HepG2 (cell line): ENCODE data around the gene CD248. TPM values are rescaled to one million over a fixed set of nuclear protein-coding genes. Genes with fewer than 3 reads are reported as not detected.
A peak's percentile ranks its signal among the peaks of the same experiment; 100 is the strongest.

Experiments used
- BCLAF1 ChIP-seq: fragments of 450-650 bp; IDR thresholded peaks from 2 replicates; pipeline ENCODE4 v1.6.1; 2017; ENCODE audit warnings: mild to moderate bottlenecking
- CBX2 ChIP-seq, 2 experiments: fragments of 200-600 bp in 1 of 2; sonication (generic); formaldehyde crosslinking in 1 of 2; IDR thresholded peaks; 2 replicates each; pipeline versions ENCODE4 v1.7.0 to v1.8.1; 2018 to 2022; ENCODE audit warnings: low read depth in 2 of 2, low read length in 1 of 2, mild to moderate bottlenecking in 1 of 2, missing genetic modification reagents in 1 of 2
- CSRNP1 ChIP-seq: sonication (generic); formaldehyde crosslinking; IDR thresholded peaks from 2 replicates; pipeline ENCODE4 v1.8.1; 2023; ENCODE audit warnings: mild to moderate bottlenecking, missing genetic modification reagents
- EP300 ChIP-seq, 3 experiments: sonication (generic) in 1 of 3; formaldehyde crosslinking in 1 of 3; IDR thresholded peaks; 2 replicates each; pipeline versions ENCODE4 v1.5.1 to v1.6.1; 2011 to 2020; ENCODE audit warnings: low read depth in 2 of 3, low read length in 2 of 3, borderline replicate concordance in 1 of 3, improper control_type of control experiment in 1 of 3, mild to moderate bottlenecking in 1 of 3, missing genetic modification reagents in 1 of 3, moderate library complexity in 1 of 3
- FOSL1 ChIP-seq: sonication (generic); formaldehyde crosslinking; IDR thresholded peaks from 2 replicates; pipeline ENCODE4 v1.9.0; 2021; ENCODE audit warnings: missing genetic modification reagents, borderline replicate concordance
- MATR3 ChIP-seq: sonication (generic); formaldehyde crosslinking; IDR thresholded peaks from 2 replicates; pipeline ENCODE4 v1.4.0; 2020; ENCODE audit warnings: missing genetic modification reagents
- NFKB2 ChIP-seq: sonication (generic); formaldehyde crosslinking; IDR thresholded peaks from 2 replicates; pipeline ENCODE4 v1.4.0; 2020; ENCODE audit warnings: missing genetic modification reagents, borderline replicate concordance
- PAWR ChIP-seq: sonication (generic); formaldehyde crosslinking; IDR thresholded peaks from 2 replicates; pipeline ENCODE4 v1.4.0; 2020; ENCODE audit warnings: missing genetic modification reagents, mild to moderate bottlenecking, borderline replicate concordance
- XRCC5 ChIP-seq: fragments of 200-400 bp; formaldehyde crosslinking; optimal IDR thresholded peaks from 2 replicates; pipeline ENCODE3; 2017; ENCODE audit warnings: mild to moderate bottlenecking, low read length
- ZBTB20 ChIP-seq: sonication (generic); formaldehyde crosslinking; IDR thresholded peaks from 2 replicates; pipeline ENCODE4 v1.8.1; 2023; ENCODE audit warnings: missing genetic modification reagents, low read depth, mild to moderate bottlenecking, borderline replicate concordance
- ZBTB37 ChIP-seq: sonication (generic); formaldehyde crosslinking; IDR thresholded peaks from 2 replicates; pipeline ENCODE4 v1.4.0; 2020; ENCODE audit warnings: mild to moderate bottlenecking, missing genetic modification reagents
- ZNF180 ChIP-seq: sonication (generic); formaldehyde crosslinking; IDR thresholded peaks from 2 replicates; pipeline ENCODE4 v1.4.0; 2020; ENCODE audit warnings: low read depth, missing genetic modification reagents, borderline replicate concordance
- ZNF224 ChIP-seq: sonication (generic); formaldehyde crosslinking; IDR thresholded peaks from 2 replicates; pipeline ENCODE4 v1.5.0; 2020; ENCODE audit warnings: mild to moderate bottlenecking, missing genetic modification reagents
- ZNF253 ChIP-seq: sonication (generic); formaldehyde crosslinking; IDR thresholded peaks from 2 replicates; pipeline ENCODE4 v1.8.0; 2022; ENCODE audit warnings: mild to moderate bottlenecking, missing genetic modification reagents, borderline replicate concordance
- ZNF367 ChIP-seq: sonication (generic); formaldehyde crosslinking; IDR thresholded peaks from 2 replicates; pipeline ENCODE4 v1.4.0; 2020; ENCODE audit warnings: missing genetic modification reagents, borderline replicate concordance
- ZNF382 ChIP-seq: sonication (generic); formaldehyde crosslinking; IDR thresholded peaks from 2 replicates; pipeline ENCODE4 v1.5.0; 2020; ENCODE audit warnings: missing genetic modification reagents, mild to moderate bottlenecking, borderline replicate concordance
- ZNF441 ChIP-seq: sonication (generic); formaldehyde crosslinking; IDR thresholded peaks from 2 replicates; pipeline ENCODE4 v1.7.0; 2021; ENCODE audit warnings: missing genetic modification reagents, borderline replicate concordance
- ZNF503 ChIP-seq: sonication (generic); formaldehyde crosslinking; IDR thresholded peaks from 2 replicates; pipeline ENCODE4 v1.4.0; 2020; ENCODE audit warnings: missing genetic modification reagents
- ZNF672 ChIP-seq: sonication (generic); formaldehyde crosslinking; IDR thresholded peaks from 2 replicates; pipeline ENCODE4 v1.8.1; 2022; ENCODE audit warnings: missing genetic modification reagents
- ZSCAN25 ChIP-seq: sonication (generic); formaldehyde crosslinking; IDR thresholded peaks from 2 replicates; pipeline ENCODE4 v1.8.0; 2022; ENCODE audit warnings: mild to moderate bottlenecking, missing genetic modification reagents
- polyA plus RNA-seq, 8 experiments: library from polyadenylated mRNA; depleted of rRNA in 3 of 8; stranded (reverse) in 7 of 8; unstranded in 1 of 8; fragments of >200 nt; fragmentation: Illumina TruSeq in 4 of 8; extraction: Trizol in 4 of 8; gene quantifications; 2 replicates each; pipeline versions ENCODE4 v1.2.1 to v1.2.3, GENCODE V29; 2011 to 2016; ENCODE audit warnings: low read depth in 4 of 8, missing spikeins in 1 of 8, mixed read lengths in 1 of 8; ENCODE audit not compliant: insufficient read depth in 1 of 8
- total RNA-seq, 5 experiments: library from RNA; depleted of rRNA; stranded (reverse); fragments of >200 nt; fragmentation: Illumina TruSeq; extraction: Trizol; gene quantifications; 2 replicates each; pipeline ENCODE4 v1.2.3, GENCODE V29; 2016; ENCODE audit warnings: low read depth in 1 of 5

Gene CD248
- total and polyA plus RNA-seq, 2 of the 13 experiments (the other 11 are each of a cell fraction or from before 2014, with no cell fraction given) = 0.25 to 0.35 TPM

DNA sequence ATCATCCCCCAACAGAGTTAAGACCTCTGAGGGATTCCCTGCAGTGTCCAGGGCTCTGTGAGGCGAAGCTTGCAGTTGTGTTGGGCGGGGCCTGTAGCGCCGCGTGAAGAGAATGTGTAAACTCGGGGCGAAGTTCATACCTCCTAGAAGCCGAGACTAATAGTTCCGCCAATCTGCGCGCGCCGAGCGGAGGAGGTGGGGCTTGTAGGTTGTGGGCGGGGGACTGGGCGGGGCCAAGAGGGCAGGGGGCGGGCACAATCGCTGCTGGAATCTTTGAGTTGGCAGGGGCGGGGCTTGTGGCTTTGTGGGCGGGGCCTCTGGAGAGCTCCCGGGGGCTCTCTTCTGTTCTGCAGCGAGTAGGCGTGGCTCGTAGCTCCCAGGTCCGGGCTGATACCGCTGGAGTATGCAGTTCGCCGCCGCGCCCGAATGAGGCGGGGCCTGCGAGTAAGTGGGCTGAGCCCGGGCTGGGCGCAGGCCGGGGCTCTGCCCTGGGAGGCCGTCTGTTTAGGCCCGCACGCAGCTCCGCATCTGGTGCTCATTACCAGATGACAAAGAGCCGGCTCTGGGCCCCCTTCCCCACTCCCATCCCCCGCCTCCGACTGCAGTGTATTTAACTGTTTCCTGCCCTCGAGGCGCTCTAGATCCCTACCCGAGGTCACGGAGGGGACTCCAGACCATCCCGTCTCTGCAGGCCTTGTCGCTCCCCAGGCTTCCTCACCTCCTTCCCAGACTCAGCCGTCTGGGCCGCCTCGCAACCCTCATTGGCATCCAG, 4.1 kb downstream of the CD248 start (continued):
- TF ChIP-seq ZSCAN25 (CRISPR knock-in tag) = no peak
- peak; percentile 36; the same call in 1 of the 2 replicates for TF ChIP-seq ZNF503
- TF ChIP-seq EP300 (IDR thresholded peaks at IDR 0.05; ENCODE audit: low read depth in 2 of 2, low read length in 2 of 2) = no peak
- TF ChIP-seq EP300 (CRISPR knock-in tag; IDR thresholded peaks at IDR 0.05; ENCODE audit: borderline replicate concordance) = no peak
- no peak for TF ChIP-seq MATR3
- no peak for TF ChIP-seq ZNF382
- no peak for TF ChIP-seq XRCC5
- TF ChIP-seq CBX2 (IDR thresholded peaks at IDR 0.05; ENCODE audit: low read depth, low read length) = no peak
- no peak for TF ChIP-seq CBX2 (CRISPR knock-in tag; IDR thresholded peaks at IDR 0.05; ENCODE audit: low read depth)
- TF ChIP-seq CSRNP1 (CRISPR knock-in tag) = no peak
- no peak for TF ChIP-seq ZNF441
- TF ChIP-seq NFKB2 (CRISPR knock-in tag) = peak; percentile 2; the same call in 1 of the 2 replicates
- 0 out of 2 replicates have a peak, but pooled peaks have one; percentile 41 for TF ChIP-seq ZBTB37 (CRISPR knock-in tag)
- no peak for TF ChIP-seq PAWR (CRISPR knock-in tag)
- TF ChIP-seq FOSL1 (CRISPR knock-in tag) = no peak
- no peak for TF ChIP-seq ZNF367
- TF ChIP-seq BCLAF1 = no peak
- no peak for TF ChIP-seq ZNF253 (CRISPR knock-in tag)
- TF ChIP-seq ZNF180 (CRISPR knock-in tag) = no peak
- no peak for TF ChIP-seq ZBTB20 (CRISPR knock-in tag)
- TF ChIP-seq ZNF224 (CRISPR knock-in tag) = no peak
- no peak for TF ChIP-seq ZNF672 (CRISPR knock-in tag)
